ENCODE data around the gene BMPR2.

DNA sequence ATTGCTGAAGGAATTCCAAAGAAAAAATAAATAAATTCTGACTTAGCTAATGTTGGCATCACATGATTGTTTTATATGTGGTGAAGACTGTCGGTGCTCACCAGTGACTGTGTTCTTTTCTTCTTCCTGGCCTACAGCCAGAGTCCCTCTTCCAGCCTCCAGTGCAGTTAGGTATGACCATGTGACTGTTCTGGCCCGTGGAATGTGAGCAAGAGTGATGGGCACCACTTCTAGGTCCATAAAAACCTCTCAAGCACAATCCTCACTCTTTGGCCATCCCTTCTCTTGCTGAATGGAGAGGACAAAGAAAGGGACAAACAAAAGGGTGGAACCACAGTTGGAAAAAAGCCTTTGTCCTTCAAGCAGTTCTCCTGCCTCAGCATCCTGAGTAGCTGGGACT is 39.0 kb upstream of the BMPR2 start:
- TF ChIP-seq, protein P1, sequence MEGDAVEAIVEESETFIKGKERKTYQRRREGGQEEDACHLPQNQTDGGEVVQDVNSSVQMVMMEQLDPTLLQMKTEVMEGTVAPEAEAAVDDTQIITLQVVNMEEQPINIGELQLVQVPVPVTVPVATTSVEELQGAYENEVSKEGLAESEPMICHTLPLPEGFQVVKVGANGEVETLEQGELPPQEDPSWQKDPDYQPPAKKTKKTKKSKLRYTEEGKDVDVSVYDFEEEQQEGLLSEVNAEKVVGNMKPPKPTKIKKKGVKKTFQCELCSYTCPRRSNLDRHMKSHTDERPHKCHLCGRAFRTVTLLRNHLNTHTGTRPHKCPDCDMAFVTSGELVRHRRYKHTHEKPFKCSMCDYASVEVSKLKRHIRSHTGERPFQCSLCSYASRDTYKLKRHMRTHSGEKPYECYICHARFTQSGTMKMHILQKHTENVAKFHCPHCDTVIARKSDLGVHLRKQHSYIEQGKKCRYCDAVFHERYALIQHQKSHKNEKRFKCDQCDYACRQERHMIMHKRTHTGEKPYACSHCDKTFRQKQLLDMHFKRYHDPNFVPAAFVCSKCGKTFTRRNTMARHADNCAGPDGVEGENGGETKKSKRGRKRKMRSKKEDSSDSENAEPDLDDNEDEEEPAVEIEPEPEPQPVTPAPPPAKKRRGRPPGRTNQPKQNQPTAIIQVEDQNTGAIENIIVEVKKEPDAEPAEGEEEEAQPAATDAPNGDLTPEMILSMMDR (IDR thresholded peaks at IDR 0.05): no peak
- TF ChIP-seq POLR2AphosphoS5 (IDR thresholded peaks at IDR 0.05) (no peak), POLR2A (IDR thresholded peaks at IDR 0.05) (no peak)

All from breast epithelium (tissue), 3 donors.